Measurements from ENCODE around the gene WNT4. TPM values are rescaled to one million over a fixed set of nuclear protein-coding genes. Genes with fewer than 3 reads are reported as not detected.

The WNT4 gene
- total RNA-seq, 4 donors from 2014 or later = 0.28 to 1.6 (median 0.60) TPM; not detected in 1

DNA sequence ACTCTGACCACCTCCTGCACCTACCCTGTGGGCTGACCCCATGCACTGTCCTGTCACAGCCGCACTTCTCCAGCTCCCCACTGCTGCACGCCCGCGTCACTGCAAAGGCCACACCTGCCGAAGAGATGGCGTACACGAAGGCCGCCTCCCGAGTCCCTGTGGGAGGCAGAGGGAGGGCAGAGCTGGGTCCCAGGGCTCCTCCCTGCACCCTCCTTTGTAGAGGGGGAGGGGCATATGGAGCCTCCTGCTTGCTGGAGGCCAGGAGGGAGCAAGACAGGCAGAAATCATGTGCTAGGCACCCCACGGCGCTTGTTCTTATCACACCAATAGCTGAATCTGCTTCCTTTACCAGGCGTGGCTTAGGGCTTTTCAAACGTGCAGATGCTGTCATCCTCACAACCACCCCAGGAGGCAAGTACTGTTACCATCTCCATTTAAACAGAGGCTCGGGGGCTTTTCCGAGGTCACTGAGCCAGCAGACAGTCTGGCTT lies 21.4 kb downstream of the WNT4 start:
- DNase-seq (ENCODE audit: low spot score) (no peak), ATAC-seq (ENCODE audit: low FRiP score) (no peak)
- TF ChIP-seq, protein P1, sequence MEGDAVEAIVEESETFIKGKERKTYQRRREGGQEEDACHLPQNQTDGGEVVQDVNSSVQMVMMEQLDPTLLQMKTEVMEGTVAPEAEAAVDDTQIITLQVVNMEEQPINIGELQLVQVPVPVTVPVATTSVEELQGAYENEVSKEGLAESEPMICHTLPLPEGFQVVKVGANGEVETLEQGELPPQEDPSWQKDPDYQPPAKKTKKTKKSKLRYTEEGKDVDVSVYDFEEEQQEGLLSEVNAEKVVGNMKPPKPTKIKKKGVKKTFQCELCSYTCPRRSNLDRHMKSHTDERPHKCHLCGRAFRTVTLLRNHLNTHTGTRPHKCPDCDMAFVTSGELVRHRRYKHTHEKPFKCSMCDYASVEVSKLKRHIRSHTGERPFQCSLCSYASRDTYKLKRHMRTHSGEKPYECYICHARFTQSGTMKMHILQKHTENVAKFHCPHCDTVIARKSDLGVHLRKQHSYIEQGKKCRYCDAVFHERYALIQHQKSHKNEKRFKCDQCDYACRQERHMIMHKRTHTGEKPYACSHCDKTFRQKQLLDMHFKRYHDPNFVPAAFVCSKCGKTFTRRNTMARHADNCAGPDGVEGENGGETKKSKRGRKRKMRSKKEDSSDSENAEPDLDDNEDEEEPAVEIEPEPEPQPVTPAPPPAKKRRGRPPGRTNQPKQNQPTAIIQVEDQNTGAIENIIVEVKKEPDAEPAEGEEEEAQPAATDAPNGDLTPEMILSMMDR (IDR thresholded peaks at IDR 0.05) = no peak

DNA sequence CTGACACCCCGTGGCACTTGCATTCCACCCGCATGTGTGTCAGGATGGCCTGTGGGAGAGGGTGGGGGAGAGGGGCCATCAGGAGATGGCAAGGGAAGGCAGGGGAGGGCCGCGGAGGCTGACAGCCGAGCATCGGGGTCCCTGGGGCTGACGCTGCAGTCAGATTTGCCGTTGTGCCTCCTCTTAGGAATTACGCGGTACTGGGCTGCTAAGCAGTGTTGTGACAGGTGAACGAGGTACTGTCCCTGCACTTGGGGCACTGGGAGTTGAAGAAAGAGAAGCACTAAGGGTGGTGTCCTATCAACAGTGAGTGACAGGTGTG lies 22.5 kb downstream of the WNT4 start:
- TF ChIP-seq, protein P1 (IDR thresholded peaks at IDR 0.05) = no peak
- ATAC-seq (ENCODE audit: low FRiP score) (no peak), DNase-seq (ENCODE audit: low spot score) (no peak)

DNA sequence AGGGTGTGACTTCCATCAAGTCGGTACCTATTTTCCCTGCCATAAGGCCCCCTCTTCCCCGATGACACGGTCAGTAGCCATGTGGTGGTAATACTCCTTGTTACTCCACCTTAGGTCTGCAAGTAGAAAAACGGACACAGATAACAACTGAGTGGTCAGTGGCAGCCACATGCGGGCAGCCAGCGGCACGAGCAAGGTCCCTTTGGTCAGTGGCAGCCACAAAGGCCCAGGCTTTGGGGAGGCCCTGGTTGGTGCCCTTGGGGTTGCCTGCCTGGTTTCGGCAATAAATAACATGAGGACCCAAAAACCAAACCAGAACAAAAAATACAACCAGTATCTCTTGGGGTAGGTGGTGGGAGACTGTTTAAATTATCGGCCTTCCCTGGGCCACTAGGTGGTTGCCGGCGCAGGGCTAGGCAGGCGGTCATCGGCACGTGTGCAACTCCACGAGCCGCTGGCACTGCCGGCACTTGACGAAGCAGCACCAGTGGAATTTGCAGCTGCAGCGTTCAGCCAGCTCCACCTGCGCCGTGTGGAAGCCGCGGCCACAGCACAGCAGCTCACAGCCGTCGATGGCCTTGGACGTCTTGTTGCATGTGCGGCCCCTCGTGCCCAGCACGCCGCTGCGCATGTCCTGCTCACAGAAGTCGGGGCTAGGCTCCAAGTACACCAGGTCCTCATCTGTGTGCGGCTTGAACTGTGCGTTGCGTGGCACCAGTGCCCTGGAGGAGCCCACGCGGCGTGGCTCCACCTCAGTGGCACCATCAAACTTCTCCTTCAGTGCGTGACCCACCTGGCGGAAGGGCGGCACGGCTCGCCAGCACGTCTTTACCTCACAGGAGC lies 23.1 kb downstream of the WNT4 start:
- TF ChIP-seq, protein P1 (IDR thresholded peaks at IDR 0.05) = no peak
- DNase-seq (ENCODE audit: low spot score) (no peak), ATAC-seq (ENCODE audit: low FRiP score) (no peak)

DNA sequence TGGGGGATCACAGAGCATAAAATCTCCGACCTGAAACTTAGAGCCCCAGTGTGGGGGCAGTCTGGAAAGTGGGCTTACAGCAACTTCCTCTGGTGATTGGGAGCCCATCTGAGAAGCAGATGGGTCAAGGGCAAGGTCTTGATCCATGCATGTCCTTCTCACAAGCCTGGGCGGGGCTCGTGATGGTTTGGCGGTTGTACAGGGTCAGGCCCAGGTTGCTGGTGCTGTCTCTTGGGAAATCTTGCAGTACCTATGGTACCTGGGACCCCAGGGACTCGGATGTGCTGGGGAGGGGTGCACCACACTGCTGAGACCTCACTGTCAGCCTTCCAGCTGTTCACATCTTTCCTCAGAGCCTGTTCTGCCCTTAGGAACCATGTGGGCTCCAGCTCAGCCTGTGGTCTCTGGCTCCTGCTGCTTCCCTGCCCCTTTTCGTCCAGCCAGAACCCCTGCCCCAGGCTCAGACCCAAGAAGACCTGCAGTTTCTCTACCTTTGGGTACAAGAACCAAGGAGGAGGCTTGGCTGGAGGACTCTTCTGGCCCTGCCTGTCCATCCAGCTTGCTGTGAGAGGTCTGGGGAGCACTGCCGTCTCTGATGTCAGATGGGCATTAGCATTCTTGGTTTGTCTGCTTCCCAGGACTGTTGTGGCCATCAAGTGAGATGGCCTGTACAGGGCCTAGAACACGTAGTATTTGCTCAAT lies 24.5 kb downstream of the WNT4 start:
- TF ChIP-seq, protein P1 (IDR thresholded peaks at IDR 0.05) = no peak
- DNase-seq (ENCODE audit: low spot score) (no peak), ATAC-seq (ENCODE audit: low FRiP score) (no peak)

DNA sequence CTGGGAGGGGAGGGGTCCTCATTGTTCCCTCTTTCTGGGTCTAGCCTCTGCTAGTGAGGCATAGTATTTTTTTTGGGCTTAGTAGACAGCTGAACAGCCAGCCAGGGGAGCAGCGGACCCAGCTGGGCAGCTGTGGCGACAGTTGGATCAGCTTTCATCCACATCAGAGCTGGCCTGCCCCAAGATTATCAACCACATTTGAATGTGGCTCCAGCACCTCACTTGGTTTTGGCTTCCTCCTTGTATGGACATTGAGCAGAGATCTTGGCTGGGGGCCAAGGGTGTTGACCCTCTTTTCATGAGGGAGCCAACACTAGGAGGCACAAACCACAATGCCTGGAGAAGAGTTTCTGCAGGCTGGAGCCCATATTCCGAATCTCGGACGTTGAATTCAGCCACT lies 25.0 kb downstream of the WNT4 start:
- DNase-seq (ENCODE audit: low spot score) (no peak), ATAC-seq (ENCODE audit: low FRiP score) (no peak)
- TF ChIP-seq, protein P1 (IDR thresholded peaks at IDR 0.05) = no peak

DNA sequence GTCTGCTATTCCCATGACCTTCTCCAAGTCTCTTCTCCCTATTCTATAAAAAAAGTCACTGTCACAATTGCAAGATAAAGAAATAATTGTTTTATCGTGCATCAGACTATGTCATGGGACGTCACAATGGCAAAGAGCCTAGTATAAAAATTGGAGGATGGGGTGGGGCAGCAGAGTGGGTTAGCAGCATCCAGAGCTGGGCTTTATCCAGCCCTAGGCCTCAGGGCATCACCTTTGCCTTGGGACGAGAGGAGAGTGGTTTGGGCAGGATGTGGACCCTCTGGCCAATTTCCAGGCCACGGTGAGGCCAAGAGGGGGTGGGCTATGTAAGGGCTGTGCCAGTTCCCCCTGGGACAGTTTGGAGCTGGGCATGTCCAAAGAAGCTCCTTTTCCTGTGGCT lies 25.7 kb downstream of the WNT4 start:
- TF ChIP-seq, protein P1 (IDR thresholded peaks at IDR 0.05) = no peak
- ATAC-seq (ENCODE audit: low FRiP score) = no peak
- DNase-seq (ENCODE audit: low spot score) = no peak
